OCI-LY7 (cell line): Measurements from ENCODE around the gene LRRC1.

ENCODE experiments used
- EZH2phosphoT487 ChIP-seq: fragments of 200-600 bp; sonication (generic); IDR thresholded peaks from 2 replicates; pipeline ENCODE4 v1.6.1; 2018; ENCODE audit warnings: low read depth, borderline replicate concordance, mild to moderate bottlenecking, mixed run types, antibody characterized with exemption, low read length, moderate library complexity, mixed read lengths
- TF ChIP-seq, protein P1 (sequence below): fragments of 200-600 bp; sonication (generic); conservative IDR thresholded peaks from 2 replicates; pipeline ENCODE4 v1.5.1; 2014; ENCODE audit warnings: mild to moderate bottlenecking, antibody characterized with exemption, low read length, moderate library complexity, mixed read lengths

DNA sequence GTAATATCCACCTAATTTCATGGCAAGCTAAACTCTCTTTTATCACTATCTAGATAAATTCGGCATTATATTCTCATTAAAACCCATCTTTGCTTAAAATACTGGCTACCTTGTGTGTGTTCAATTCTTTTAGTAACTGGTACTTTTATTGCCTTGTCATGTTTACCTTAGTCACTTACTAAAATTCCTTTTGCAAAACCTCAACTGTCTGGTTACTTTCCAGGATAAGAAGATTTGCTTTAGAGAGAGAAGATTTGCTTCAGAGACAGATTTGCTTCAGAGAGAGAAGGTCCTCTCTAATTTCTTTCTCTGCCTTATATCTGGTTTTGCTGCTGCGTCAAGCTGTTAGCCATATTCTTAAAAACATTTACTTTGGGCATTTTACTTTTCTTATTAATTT lies 164.9 kb downstream of the LRRC1 start:
- TF ChIP-seq, protein P1, sequence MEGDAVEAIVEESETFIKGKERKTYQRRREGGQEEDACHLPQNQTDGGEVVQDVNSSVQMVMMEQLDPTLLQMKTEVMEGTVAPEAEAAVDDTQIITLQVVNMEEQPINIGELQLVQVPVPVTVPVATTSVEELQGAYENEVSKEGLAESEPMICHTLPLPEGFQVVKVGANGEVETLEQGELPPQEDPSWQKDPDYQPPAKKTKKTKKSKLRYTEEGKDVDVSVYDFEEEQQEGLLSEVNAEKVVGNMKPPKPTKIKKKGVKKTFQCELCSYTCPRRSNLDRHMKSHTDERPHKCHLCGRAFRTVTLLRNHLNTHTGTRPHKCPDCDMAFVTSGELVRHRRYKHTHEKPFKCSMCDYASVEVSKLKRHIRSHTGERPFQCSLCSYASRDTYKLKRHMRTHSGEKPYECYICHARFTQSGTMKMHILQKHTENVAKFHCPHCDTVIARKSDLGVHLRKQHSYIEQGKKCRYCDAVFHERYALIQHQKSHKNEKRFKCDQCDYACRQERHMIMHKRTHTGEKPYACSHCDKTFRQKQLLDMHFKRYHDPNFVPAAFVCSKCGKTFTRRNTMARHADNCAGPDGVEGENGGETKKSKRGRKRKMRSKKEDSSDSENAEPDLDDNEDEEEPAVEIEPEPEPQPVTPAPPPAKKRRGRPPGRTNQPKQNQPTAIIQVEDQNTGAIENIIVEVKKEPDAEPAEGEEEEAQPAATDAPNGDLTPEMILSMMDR: no peak
- no peak for TF ChIP-seq EZH2phosphoT487
